ENCODE data around the gene GGCT. TPM values are rescaled to one million over a fixed set of nuclear protein-coding genes. Genes with fewer than 3 reads are reported as not detected.

The GGCT gene
- 39.9 and 69.7 TPM in 2 replicates for polyA plus RNA-seq (2011; rRNA removed)
- 39.9 and 41.3 TPM in 2 replicates for polyA plus RNA-seq (2012; cell fraction: cytosol; rRNA removed)
- polyA plus RNA-seq (2012; cell fraction: nucleus; rRNA removed): 12.4 and 17.4 TPM in 2 replicates
- polyA plus RNA-seq (2017; fragmentation: RNase III; extraction: RNeasy Plus Mini Kit Qiagen cat#74134 plus additional on column Dnase treatment): 77.5 to 84.2 TPM (median 79.6 TPM) in 3 replicates
- 8.7 and 8.8 TPM in 2 replicates for polyA minus RNA-seq (2011; rRNA and poly(A)+ RNA removed)

DNA sequence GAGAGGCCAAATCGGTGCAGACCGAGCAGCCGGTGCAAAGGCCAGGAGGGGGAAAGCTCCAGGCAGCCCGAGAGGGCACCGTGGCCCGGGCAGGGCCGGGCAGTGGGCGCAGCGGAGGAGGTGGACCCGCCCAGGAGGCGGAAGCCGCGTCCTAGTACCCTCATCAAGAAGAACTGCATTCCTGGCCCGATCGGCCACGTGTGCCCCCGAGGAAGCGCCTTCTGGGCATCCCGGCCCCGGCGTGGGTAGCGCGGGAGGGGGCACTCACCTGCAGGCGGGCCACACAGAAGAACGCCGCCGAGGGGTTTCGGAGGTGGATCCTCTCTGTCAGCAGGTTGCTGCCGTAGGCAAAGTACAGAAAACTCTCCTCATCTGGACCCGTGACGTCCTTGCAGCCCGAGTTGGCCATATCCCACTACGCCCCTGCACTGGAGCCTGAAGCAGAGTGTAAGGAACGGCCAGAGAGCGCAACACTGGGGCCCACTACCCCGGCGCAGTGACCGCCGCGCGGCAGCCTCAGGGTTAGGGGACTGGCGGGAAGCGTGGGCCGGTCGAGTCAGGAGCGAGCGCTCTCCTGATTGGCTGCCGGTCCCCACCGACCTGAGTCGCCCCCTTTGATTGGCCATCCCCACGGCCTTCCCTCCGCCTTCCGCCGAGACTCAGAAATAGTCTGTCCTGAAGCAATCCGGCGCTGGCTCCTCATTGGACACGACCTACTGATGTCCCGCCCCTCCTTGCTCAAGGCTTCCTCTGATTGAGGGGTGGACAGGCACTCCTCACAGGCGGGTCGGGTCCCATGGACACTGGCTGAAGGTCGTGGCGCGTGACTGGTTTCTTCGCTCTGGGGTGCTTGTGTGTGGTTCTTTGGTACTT is at the start of gene GGCT:
Gene GGCT (minus strand): TSS at position 529 of the 873 bp plus-strand sequence. CDS start 120 bp downstream, at position 409.
- H3K9me3 ChIP-seq: no peaks in the 10 kb centered on the region
- peak; percentile 96 to 99 for DNase-seq (ENCODE audit: low read depth in 1 of 2, low spot score in 1 of 2)
- FAIRE-seq: no peak
- H3K4me3 ChIP-seq: peak within 1 kb of the TSS; percentile 82
- TF ChIP-seq MAFK (IDR thresholded peaks at IDR 0.05; ENCODE audit: partially characterized antibody): peak; percentile 3
- peak; percentile 58 for TF ChIP-seq PHF8 (IDR thresholded peaks at IDR 0.05; ENCODE audit: borderline replicate concordance, low read depth)
- TF ChIP-seq POLR2A (IDR thresholded peaks at IDR 0.05; ENCODE audit: low read length): peak; percentile 82
- TF ChIP-seq RCOR1 (IDR thresholded peaks at IDR 0.05; ENCODE audit: low read depth, low read length): no peak
- peak; percentile 89 for TF ChIP-seq E2F6 (IDR thresholded peaks at IDR 0.05; ENCODE audit: borderline replicate concordance, low read depth)
- TF ChIP-seq BCL3 (IDR thresholded peaks at IDR 0.05): peak; percentile 64; the same call in 2 of the 3 replicates
- peak; percentile 36 to 50; a peak in 2 of 4 replicates for TF ChIP-seq CEBPB (IDR thresholded peaks at IDR 0.05)
- 0 out of 2 replicates have a peak, but pooled peaks have one; percentile 36 for TF ChIP-seq TFCP2L1 (CRISPR knock-in tag; IDR thresholded peaks at IDR 0.05)
- peak; percentile 54 to 72; a peak in 4 of 5 replicates for TF ChIP-seq JUN (IDR thresholded peaks at IDR 0.05)
- TF ChIP-seq HOXB5 (CRISPR knock-in tag; IDR thresholded peaks at IDR 0.05): 0 out of 2 replicates have a peak, but pooled peaks have one; percentile 39
- TF ChIP-seq KDM5A (IDR thresholded peaks at IDR 0.05): no peak
- TF ChIP-seq MAX (IDR thresholded peaks at IDR 0.05): peak; percentile 96
- TF ChIP-seq, protein P1, sequence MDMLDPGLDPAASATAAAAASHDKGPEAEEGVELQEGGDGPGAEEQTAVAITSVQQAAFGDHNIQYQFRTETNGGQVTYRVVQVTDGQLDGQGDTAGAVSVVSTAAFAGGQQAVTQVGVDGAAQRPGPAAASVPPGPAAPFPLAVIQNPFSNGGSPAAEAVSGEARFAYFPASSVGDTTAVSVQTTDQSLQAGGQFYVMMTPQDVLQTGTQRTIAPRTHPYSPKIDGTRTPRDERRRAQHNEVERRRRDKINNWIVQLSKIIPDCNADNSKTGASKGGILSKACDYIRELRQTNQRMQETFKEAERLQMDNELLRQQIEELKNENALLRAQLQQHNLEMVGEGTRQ (IDR thresholded peaks at IDR 0.05): 0 out of 2 replicates have a peak, but pooled peaks have one; percentile 20
- TF ChIP-seq, protein P2, sequence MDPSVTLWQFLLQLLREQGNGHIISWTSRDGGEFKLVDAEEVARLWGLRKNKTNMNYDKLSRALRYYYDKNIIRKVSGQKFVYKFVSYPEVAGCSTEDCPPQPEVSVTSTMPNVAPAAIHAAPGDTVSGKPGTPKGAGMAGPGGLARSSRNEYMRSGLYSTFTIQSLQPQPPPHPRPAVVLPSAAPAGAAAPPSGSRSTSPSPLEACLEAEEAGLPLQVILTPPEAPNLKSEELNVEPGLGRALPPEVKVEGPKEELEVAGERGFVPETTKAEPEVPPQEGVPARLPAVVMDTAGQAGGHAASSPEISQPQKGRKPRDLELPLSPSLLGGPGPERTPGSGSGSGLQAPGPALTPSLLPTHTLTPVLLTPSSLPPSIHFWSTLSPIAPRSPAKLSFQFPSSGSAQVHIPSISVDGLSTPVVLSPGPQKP (IDR thresholded peaks at IDR 0.05; ENCODE audit: low read depth, low read length): no peak
- peak; percentile 98 to 99 for ATAC-seq
- 2% methylated on average over 23 of the region's 64 CpGs for WGBS (ENCODE audit: missing lambda C conversion rate)
- peaks cover 18% of the 10 kb centered on the region for H3K4me1 ChIP-seq
- H3K4me2 ChIP-seq: peak within 1 kb of the TSS; percentile 94
- POLR2A ChIA-PET: no interaction called here
- CTCF ChIA-PET: interaction anchor here (1.2 to 2.9 kb wide), 2 partner anchors 26 to 229 kb away, joined by 3 to 8 read pairs; partner anchors contain the start of gene NOD1
- peak within 1 kb of the TSS; percentile 82 to 96 for H3K27ac ChIP-seq

DNA sequence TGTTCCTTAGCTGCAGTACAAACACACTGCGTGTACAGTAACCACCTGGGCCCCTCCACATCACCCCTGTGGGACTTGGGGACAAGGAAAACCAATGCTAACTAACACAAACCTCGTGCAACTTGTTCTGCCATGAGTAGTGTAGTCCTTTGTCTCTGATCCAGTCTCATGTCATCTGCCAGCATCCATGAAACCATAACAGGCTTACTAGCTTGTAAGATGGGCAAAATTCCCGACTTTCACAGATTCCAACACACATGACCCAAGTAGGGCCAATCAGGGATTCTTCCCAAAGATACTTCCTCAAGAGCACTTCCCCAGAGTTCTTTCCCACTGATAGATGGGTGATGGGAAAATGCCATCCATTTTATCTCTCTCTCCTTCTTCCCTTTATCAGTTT is 48.9 kb upstream of the GGCT start:
- CTCF ChIA-PET: interaction anchor here (1.0 to 10.7 kb wide), 4 partner anchors 9 to 389 kb away, joined by 3 to 171 read pairs (median 3); no protein-coding TSS in a partner anchor
- FAIRE-seq (no peak), ATAC-seq (no peak), DNase-seq (ENCODE audit: low read depth in 1 of 2, low spot score in 1 of 2) (no peak)
- Histone ChIP-seq H3K27ac (no peak overlapping the region), H3K4me3 (no peak overlapping the region), H3K9me3 (no peaks in the 10 kb centered on the region), H3K4me2 (no peak overlapping the region), H3K4me1 (peaks cover 9% of the 10 kb centered on the region; the same call in 2 of the 3 replicates)
- POLR2A ChIA-PET: no interaction called here
- TF ChIP-seq, protein P3, sequence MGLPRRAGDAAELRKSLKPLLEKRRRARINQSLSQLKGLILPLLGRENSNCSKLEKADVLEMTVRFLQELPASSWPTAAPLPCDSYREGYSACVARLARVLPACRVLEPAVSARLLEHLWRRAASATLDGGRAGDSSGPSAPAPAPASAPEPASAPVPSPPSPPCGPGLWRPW (IDR thresholded peaks at IDR 0.05): no peak
- no peak for TF ChIP-seq RCOR1 (IDR thresholded peaks at IDR 0.05; ENCODE audit: low read depth, low read length)
- 64% methylated on average over 3 of the region's 3 CpGs for WGBS (ENCODE audit: missing lambda C conversion rate)

DNA sequence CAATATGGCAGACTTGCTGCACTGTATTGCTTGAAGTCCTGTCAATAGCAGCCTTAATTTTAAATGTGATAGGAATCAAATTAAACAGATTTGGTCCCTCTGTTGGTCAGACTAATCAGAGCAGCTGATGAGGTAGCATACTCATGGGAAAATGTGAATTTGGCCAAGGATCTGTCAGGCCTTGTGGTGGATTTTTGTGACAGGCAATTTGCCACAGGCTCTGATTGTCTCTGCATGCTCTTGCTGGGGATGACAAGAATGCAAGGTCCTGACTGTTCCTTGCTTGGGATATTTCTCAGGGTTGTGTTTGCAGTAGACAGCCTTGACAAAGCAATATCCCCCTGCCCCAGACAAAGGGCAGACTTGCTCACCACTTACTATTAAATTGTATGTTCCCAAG is 48.5 kb upstream of the GGCT start:
- ChIA-PET CTCF (interaction anchor here (1.0 to 10.7 kb wide), 4 partner anchors 10 to 388 kb away, joined by 3 to 171 read pairs (median 4); no protein-coding TSS in a partner anchor), POLR2A (no interaction called here)
- ATAC-seq: no peak
- TF ChIP-seq NR3C1 (IDR thresholded peaks at IDR 0.05): no peak
- TF ChIP-seq, protein P4, sequence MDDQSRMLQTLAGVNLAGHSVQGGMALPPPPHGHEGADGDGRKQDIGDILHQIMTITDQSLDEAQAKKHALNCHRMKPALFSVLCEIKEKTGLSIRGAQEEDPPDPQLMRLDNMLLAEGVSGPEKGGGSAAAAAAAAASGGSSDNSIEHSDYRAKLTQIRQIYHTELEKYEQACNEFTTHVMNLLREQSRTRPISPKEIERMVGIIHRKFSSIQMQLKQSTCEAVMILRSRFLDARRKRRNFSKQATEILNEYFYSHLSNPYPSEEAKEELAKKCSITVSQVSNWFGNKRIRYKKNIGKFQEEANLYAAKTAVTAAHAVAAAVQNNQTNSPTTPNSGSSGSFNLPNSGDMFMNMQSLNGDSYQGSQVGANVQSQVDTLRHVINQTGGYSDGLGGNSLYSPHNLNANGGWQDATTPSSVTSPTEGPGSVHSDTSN (IDR thresholded peaks at IDR 0.05): no peak
- TF ChIP-seq SMC3 (IDR thresholded peaks at IDR 0.05): no peak
- TF ChIP-seq RFX5 (IDR thresholded peaks at IDR 0.05): no peak
- TF ChIP-seq BHLHE40 (IDR thresholded peaks at IDR 0.05; ENCODE audit: low read depth, low read length): no peak
- TF ChIP-seq HOXA7 (CRISPR knock-in tag; IDR thresholded peaks at IDR 0.05): no peak
- no peak for TF ChIP-seq CTCF (IDR thresholded peaks at IDR 0.05)
- TF ChIP-seq KDM1A (IDR thresholded peaks at IDR 0.05; ENCODE audit: low read depth): no peak
- TF ChIP-seq HOXB5 (CRISPR knock-in tag; IDR thresholded peaks at IDR 0.05): no peak
- no peak for TF ChIP-seq POLR2AphosphoS2 (conservative IDR thresholded peaks at IDR 0.05; ENCODE audit: low read length)
- TF ChIP-seq NFE2L2 (conservative IDR thresholded peaks at IDR 0.05; ENCODE audit: low read length): no peak
- no peak for FAIRE-seq
- no peak overlapping the region for H3K4me2 ChIP-seq
- H3K27ac ChIP-seq: no peak overlapping the region
- DNase-seq (ENCODE audit: low read depth in 1 of 2, low spot score in 1 of 2): no peak
- no peaks in the 10 kb centered on the region for H3K9me3 ChIP-seq
- H3K4me1 ChIP-seq: peaks cover 9% of the 10 kb centered on the region; the same call in 2 of the 3 replicates
- no peak overlapping the region for H3K4me3 ChIP-seq

All from A549 (cell line).